ENCODE data around the gene NFS1.
"Not testable (repeated sequence)": the region's sequence is repeated elsewhere in the genome, so short reads cannot be mapped to it uniquely, and the experiment has no call there.

NFS1 gene

GRCh38 chr20:35699127-35699956 lies at the start of gene NFS1, which contains the start of gene ROMO1:
Gene NFS1 (minus strand): TSS chr20:35699352. CDS start chr20:35699288, 64 bp downstream.
Gene ROMO1 (plus strand): TSS chr20:35699405. CDS start chr20:35699633, 228 bp downstream.
- H3K36me3 ChIP-seq (ENCODE audit: control insufficient read depth, insufficient read depth, low read length) = peaks cover 6% of the 10 kb centered on the region
- H3K4me3 ChIP-seq (ENCODE audit: low read length) = peak within 1 kb of the TSS; percentile 91
- H3K4me1 ChIP-seq (ENCODE audit: control insufficient read depth, insufficient read depth, low read length) = peaks cover 11% of the 10 kb centered on the region
- H3K9ac ChIP-seq (ENCODE audit: low read length) = peak within 1 kb of the TSS; percentile 97
- peak within 1 kb of the TSS; percentile 90 for H3K27ac ChIP-seq (ENCODE audit: low read depth, low read length)
- no peaks in the 10 kb centered on the region for H3K27me3 ChIP-seq (ENCODE audit: control insufficient read depth, insufficient read depth, low read length)

DNA sequence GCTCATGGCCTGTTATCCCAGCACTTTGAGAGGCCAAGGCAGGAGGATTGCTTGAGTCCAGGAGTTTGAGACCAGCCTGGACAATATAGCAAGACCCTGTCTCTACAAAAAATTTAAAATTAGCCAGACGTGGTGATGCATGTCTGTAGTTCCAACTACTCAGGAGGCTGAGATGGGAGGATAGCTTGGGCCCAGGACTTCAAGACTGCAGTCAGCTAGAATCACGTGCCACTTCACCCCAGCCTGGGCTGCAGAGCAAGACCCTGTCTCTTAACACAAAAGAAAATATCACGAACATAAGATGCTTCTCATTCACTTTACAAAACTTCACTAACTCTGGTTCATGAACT lies 45.3 kb upstream of the NFS1 start:
- H3K36me3 ChIP-seq (ENCODE audit: control insufficient read depth, insufficient read depth, low read length); H3K9ac ChIP-seq (ENCODE audit: low read length); H3K27ac ChIP-seq (ENCODE audit: low read depth, low read length); H3K27me3 ChIP-seq (ENCODE audit: control insufficient read depth, insufficient read depth, low read length); H3K4me3 ChIP-seq (ENCODE audit: low read length): not testable (repeated sequence)
- peaks cover 11% of the 10 kb centered on the region for H3K4me1 ChIP-seq (ENCODE audit: control insufficient read depth, insufficient read depth, low read length)

GRCh38 chr20:35743693-35744491 lies 44.7 kb upstream of the NFS1 start:
- H3K36me3 ChIP-seq (ENCODE audit: control insufficient read depth, insufficient read depth, low read length) = peaks cover 3% of the 10 kb centered on the region
- peak overlapping the region; percentile 96 for H3K27ac ChIP-seq (ENCODE audit: low read depth, low read length)
- peaks cover 15% of the 10 kb centered on the region for H3K4me1 ChIP-seq (ENCODE audit: control insufficient read depth, insufficient read depth, low read length)
- H3K9ac ChIP-seq (ENCODE audit: low read length) = no peak overlapping the region
- H3K4me3 ChIP-seq (ENCODE audit: low read length) = no peak overlapping the region
- no peaks in the 10 kb centered on the region for H3K27me3 ChIP-seq (ENCODE audit: control insufficient read depth, insufficient read depth, low read length)

DNA sequence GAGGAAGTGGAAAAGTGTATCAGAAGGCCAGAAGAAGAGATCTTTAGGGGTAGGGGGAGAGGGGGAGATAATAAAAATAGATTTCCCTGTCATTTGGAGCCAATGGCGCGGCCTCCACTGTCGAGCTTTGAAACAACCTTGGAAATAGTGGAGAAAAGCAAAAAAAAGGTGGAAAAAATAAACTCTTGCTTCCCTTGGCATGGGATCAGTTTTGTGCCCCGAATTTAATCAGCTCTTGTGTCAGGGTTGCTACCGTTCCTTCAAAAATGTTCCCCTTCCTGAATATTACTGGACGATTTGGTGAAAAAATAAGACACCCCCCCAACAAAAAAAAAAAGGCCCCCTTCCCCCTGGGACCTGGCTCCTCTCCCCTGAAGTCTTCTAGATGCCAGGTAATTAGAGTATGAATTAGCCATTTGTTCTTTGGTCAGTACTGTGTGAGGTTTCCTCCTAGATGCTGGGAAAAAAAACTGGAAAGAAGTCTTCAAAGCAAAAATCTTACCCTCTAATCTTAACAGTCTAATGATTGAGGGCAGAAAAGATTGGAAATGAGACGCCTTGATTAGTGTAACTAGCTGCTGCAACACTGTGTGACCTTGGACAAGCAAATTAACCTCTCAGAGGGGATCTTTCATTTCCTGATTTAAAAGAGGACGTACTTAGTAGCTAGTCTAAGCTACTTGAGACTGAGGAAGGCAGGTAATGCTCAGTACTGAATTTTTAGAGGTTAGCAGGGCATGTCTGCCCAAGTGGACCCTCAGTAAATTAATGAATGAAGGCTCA lies 43.8 kb upstream of the NFS1 start:
- H3K27me3 ChIP-seq (ENCODE audit: control insufficient read depth, insufficient read depth, low read length) = no peaks in the 10 kb centered on the region
- peak overlapping the region; percentile 87 for H3K4me3 ChIP-seq (ENCODE audit: low read length)
- peak overlapping the region; percentile 96 for H3K27ac ChIP-seq (ENCODE audit: low read depth, low read length)
- H3K9ac ChIP-seq (ENCODE audit: low read length) = peak overlapping the region; percentile 94
- peaks cover 22% of the 10 kb centered on the region for H3K4me1 ChIP-seq (ENCODE audit: control insufficient read depth, insufficient read depth, low read length)
- peaks cover 13% of the 10 kb centered on the region for H3K36me3 ChIP-seq (ENCODE audit: control insufficient read depth, insufficient read depth, low read length)

DNA sequence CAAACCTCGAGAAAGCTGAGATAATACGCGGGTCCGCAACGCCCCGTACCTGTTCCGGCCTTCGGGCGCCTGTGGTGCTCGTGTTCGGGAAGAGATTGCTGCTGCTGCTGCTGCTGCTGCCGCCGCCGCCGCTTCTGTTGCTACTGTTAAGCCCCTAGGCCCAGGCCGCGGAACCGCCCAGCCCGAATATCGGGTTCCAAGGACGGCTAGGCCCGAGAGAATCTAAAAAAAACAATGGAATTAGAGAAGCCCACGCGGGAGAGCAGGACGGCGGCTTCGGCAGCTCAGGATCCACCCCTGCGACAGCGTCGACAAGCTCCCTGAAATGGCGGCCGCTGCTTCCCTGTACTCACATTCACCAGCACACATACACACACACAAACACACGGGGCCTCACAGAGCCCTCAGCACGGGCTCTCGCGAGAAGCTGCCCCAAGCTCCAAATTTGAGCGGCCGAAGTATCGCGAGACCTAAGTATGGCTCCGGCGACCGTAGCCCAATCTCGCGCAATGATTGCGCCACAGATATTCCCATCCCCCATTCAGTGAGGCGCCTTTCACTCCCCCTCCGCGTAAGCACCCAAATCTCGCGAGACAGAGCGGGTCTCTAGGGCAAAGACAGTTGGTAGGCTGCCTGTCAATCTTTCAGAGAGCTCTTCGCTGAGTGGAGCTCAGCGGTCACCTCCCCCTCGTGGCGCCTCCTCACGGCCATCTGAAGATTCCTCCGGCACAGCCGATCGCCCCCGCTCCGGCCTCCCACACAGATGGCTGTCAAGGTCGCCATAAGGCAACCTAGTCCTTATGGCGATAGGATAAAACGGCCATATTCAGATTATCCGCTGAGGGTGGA lies 43.0 kb upstream of the NFS1 start, which contains the start of gene RBM39:
TSS of gene RBM39 (minus strand) at position 369 of the 849 bp plus-strand sequence. CDS start 1,386 bp downstream, outside the sequence.
- H3K36me3 ChIP-seq (ENCODE audit: control insufficient read depth, insufficient read depth, low read length) = peaks cover 14% of the 10 kb centered on the region
- H3K9ac ChIP-seq (ENCODE audit: low read length) = peak within 1 kb of the TSS; percentile 99
- H3K27me3 ChIP-seq (ENCODE audit: control insufficient read depth, insufficient read depth, low read length) = no peaks in the 10 kb centered on the region
- peak within 1 kb of the TSS; percentile 95 for H3K4me3 ChIP-seq (ENCODE audit: low read length)
- peak within 1 kb of the TSS; percentile 100 for H3K27ac ChIP-seq (ENCODE audit: low read depth, low read length)
- peaks cover 22% of the 10 kb centered on the region for H3K4me1 ChIP-seq (ENCODE audit: control insufficient read depth, insufficient read depth, low read length)

DNA sequence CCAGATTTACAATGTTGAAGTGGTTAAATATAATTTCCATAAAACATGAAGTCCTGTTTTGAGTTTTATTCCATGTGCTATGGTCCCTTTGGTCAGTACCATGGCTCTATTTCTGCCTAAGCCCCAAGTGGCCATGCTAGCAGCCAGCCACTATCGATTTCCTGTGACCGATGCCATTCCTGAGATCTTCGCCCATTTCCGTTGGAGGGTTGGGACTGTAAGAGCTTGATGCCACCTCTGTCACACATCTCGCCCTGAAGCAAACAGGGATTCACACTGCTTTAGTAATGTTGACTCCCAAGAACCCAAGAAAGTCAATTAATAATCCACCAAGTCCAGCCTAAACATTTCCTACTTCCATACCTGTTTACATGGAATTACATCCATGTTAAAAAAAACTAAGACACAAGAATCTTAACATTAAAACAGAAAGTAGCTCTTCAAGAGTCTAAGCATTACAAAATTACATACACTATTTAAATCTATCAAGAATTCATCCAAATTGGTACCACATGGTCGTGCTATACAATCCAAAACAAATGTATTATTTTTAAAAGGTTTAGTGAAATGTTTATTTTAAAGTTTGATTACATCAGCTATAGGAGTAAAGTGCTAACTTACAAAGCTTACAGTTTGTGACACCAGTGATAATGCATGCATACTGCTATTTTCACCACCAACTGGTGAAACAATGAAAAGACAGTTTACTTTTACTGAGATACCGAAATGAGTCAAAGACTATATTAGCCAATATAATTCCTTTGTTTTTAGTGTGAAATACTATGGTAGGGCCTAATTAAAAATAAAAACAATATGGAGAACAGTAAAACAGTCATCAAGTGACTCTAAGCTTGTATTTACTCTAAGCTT lies 40.4 kb upstream of the NFS1 start:
- Histone ChIP-seq H3K4me1 (ENCODE audit: control insufficient read depth, insufficient read depth, low read length) (peaks cover 25% of the 10 kb centered on the region), H3K36me3 (ENCODE audit: control insufficient read depth, insufficient read depth, low read length) (peaks cover 24% of the 10 kb centered on the region), H3K27ac (ENCODE audit: low read depth, low read length) (no peak overlapping the region), H3K4me3 (ENCODE audit: low read length) (peak overlapping the region; percentile 49), H3K9ac (ENCODE audit: low read length) (no peak overlapping the region), H3K27me3 (ENCODE audit: control insufficient read depth, insufficient read depth, low read length) (no peaks in the 10 kb centered on the region)

- Histone ChIP-seq H3K4me1 (ENCODE audit: control insufficient read depth, insufficient read depth, low read length) (peaks cover 25% of the 10 kb centered on the region), H3K27me3 (ENCODE audit: control insufficient read depth, insufficient read depth, low read length) (no peaks in the 10 kb centered on the region), H3K36me3 (ENCODE audit: control insufficient read depth, insufficient read depth, low read length) (peaks cover 31% of the 10 kb centered on the region), H3K4me3 (ENCODE audit: low read length) (no peak overlapping the region), H3K9ac (ENCODE audit: low read length) (no peak overlapping the region), H3K27ac (ENCODE audit: low read depth, low read length) (no peak overlapping the region)
Measured at GRCh38 chr20:35738410-35739179, 39.4 kb upstream of the NFS1 start.

DNA sequence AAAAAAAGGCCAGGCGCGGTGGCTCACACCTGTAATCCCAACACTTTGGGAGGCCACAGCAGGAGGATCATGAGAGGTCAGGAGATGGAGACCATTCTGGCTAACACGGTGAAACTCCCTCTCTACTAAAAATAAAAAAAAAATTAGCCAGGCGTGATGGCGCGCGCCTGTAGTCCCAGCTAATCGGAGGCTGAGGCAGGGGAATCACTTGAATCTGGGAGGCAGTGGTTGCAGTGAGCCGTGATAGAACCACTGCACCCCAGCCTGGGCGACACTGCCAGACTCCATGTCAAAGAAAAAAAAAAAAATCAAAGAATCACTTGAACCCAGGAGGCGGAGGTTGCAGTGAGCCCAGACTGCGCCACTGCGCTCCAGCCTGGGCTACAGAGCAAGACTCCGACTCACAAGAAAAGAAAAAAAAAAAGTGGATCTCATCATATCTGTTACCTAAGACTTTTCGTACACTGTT lies 38.7 kb upstream of the NFS1 start:
- Histone ChIP-seq H3K4me3 (ENCODE audit: low read length) (no peak overlapping the region), H3K27ac (ENCODE audit: low read depth, low read length) (no peak overlapping the region), H3K27me3 (ENCODE audit: control insufficient read depth, insufficient read depth, low read length) (no peaks in the 10 kb centered on the region), H3K9ac (ENCODE audit: low read length) (no peak overlapping the region), H3K36me3 (ENCODE audit: control insufficient read depth, insufficient read depth, low read length) (peaks cover 37% of the 10 kb centered on the region), H3K4me1 (ENCODE audit: control insufficient read depth, insufficient read depth, low read length) (peaks cover 21% of the 10 kb centered on the region)

GRCh38 chr20:35735826-35736470 lies 36.8 kb upstream of the NFS1 start:
- Histone ChIP-seq H3K36me3 (ENCODE audit: control insufficient read depth, insufficient read depth, low read length) (peaks cover 46% of the 10 kb centered on the region), H3K27ac (ENCODE audit: low read depth, low read length) (no peak overlapping the region), H3K4me1 (ENCODE audit: control insufficient read depth, insufficient read depth, low read length) (peaks cover 21% of the 10 kb centered on the region), H3K9ac (ENCODE audit: low read length) (no peak overlapping the region), H3K27me3 (ENCODE audit: control insufficient read depth, insufficient read depth, low read length) (no peaks in the 10 kb centered on the region), H3K4me3 (ENCODE audit: low read length) (no peak overlapping the region)

Measured in rectal smooth muscle tissue (tissue), 1 donor.